Hepatocyte (in vitro differentiated cells): ENCODE results near the gene RERG. TPM values are rescaled to one million over a fixed set of nuclear protein-coding genes. Genes with fewer than 3 reads are reported as not detected.

Experiments used
- DNase-seq: peaks from one replicate; pipeline ENCODE4 v3.0.0-alpha.2; 2016; ENCODE audit warnings: low spot score
- H2AFZ ChIP-seq: fragments of 200-600 bp; sonication (generic); 2 replicates; pipeline ENCODE4 v1.6.0; 2016; ENCODE audit warnings: antibody characterized with exemption, mild to moderate bottlenecking
- H3K27ac ChIP-seq: fragments of 200-600 bp; sonication (generic); 2 replicates; pipeline ENCODE4 v1.5.1; 2016; ENCODE audit warnings: mild to moderate bottlenecking
- H3K27me3 ChIP-seq: fragments of 200-600 bp; sonication (generic); 2 replicates; pipeline ENCODE4 v1.6.1; 2016
- H3K36me3 ChIP-seq: fragments of 200-600 bp; sonication (generic); replicated peaks from 2 replicates; pipeline ENCODE4 v1.5.1; 2016; ENCODE audit warnings: low read depth; ENCODE audit not compliant: insufficient read depth
- H3K4me1 ChIP-seq: fragments of 200-600 bp; sonication (generic); 2 replicates; pipeline ENCODE4 v1.5.1; 2016; ENCODE audit warnings: mild to moderate bottlenecking, moderate library complexity; ENCODE audit not compliant: insufficient read depth
- H3K4me2 ChIP-seq: fragments of 200-600 bp; sonication (generic); 2 replicates; pipeline ENCODE4 v1.6.0; 2016
- H3K4me3 ChIP-seq: fragments of 200-600 bp; sonication (generic); 2 replicates; pipeline ENCODE4 v1.5.1; 2016; ENCODE audit warnings: mild to moderate bottlenecking
- H3K79me2 ChIP-seq: fragments of 200-600 bp; sonication (generic); 2 replicates; pipeline ENCODE4 v1.6.0; 2017; ENCODE audit warnings: mild to moderate bottlenecking
- H3K9me2 ChIP-seq: fragments of 200-600 bp; sonication (generic); replicated peaks from 2 replicates; pipeline ENCODE4 v1.6.0; 2017; ENCODE audit warnings: mild to moderate bottlenecking; ENCODE audit not compliant: insufficient read depth
- H3K9me3 ChIP-seq: fragments of 200-600 bp; sonication (generic); 2 replicates; pipeline ENCODE4 v1.5.1; 2016; ENCODE audit warnings: low read depth, mild to moderate bottlenecking
- H4K20me1 ChIP-seq: fragments of 200-600 bp; sonication (generic); 2 replicates; pipeline ENCODE4 v1.6.0; 2016; ENCODE audit warnings: mild to moderate bottlenecking; ENCODE audit not compliant: insufficient read depth, poor library complexity, severe bottlenecking
- CTCF ChIP-seq: fragments of 200-600 bp; sonication (generic); IDR thresholded peaks from 2 replicates; pipeline ENCODE4 v1.5.1; 2016; ENCODE audit warnings: antibody characterized with exemption, mild to moderate bottlenecking; ENCODE audit not compliant: poor library complexity
- EZH2 ChIP-seq: fragments of 200-600 bp; sonication (generic); IDR thresholded peaks from 2 replicates; pipeline ENCODE4 v1.6.1; 2016; ENCODE audit warnings: antibody characterized with exemption, mild to moderate bottlenecking, borderline replicate concordance
- EZH2phosphoT487 ChIP-seq: fragments of 200-600 bp; sonication (generic); IDR thresholded peaks from one replicate; pipeline ENCODE4 v1.6.1; 2018; ENCODE audit warnings: antibody characterized with exemption, mild to moderate bottlenecking, low read depth, moderate library complexity; ENCODE audit not compliant: unreplicated experiment, severe bottlenecking
- WGBS: methylation state at CpG from one replicate; pipeline ENCODE4 v1.1.6; 2016; ENCODE audit warnings: low lambda C conversion rate; ENCODE audit errors: missing lambda C conversion rate; 5-methylcytosine and 5-hydroxymethylcytosine counted together
- polyA plus RNA-seq: library from polyadenylated mRNA; unstranded; fragments of >200 nt; fragmentation: Nextera tagmentation; extraction: Ambion mirVana; gene quantifications from 2 replicates; pipeline ENCODE4 v1.2.1, GENCODE V29; 2016
- total RNA-seq: library from RNA; depleted of rRNA; stranded (reverse); fragments of >200 nt; gene quantifications from 2 replicates; pipeline ENCODE4 v1.2.3, GENCODE V29; 2014

RERG gene
- total and polyA plus RNA-seq, 2 experiments from 2014 or later, result 1.3 to 7.9 TPM

DNA sequence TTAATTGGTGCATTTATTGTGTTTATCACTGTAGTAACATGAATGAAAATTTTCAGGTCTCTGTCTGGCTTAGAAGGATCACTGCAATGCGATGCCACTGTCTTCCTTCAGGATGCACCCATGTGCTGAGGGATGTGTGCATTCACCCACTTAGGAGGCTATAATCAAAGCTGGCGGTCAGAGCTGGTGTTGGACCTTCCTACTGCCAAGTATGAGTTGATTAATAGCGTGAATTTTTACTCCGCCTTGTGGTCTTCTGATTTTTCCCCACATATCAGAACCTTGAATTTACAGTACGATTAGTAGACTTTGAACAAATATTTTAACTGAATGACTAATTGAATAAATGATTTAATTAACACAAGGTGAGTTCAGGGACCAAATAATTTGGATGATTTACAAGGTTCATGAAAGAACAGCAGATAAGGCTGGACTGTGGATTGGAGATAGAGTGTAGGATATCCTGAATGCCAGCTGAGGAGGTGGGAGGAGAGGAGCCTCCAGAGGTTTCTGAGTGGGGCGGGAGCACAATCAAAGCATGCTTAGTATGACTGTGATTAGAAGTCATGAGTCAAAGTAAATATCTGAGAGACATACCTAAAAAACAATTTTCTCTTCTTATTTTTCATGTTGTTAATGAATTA, 50.1 kb downstream of the RERG start:
- Histone ChIP-seq H3K4me2 (no peak overlapping the region), H3K36me3 (no peaks in the 10 kb centered on the region), H2AFZ (no peak overlapping the region), H4K20me1 (no peaks in the 10 kb centered on the region), H3K27me3 (no peaks in the 10 kb centered on the region), H3K79me2 (no peaks in the 10 kb centered on the region), H3K4me3 (no peak overlapping the region), H3K9me3 (no peaks in the 10 kb centered on the region), H3K27ac (no peak overlapping the region), H3K9me2 (no peaks in the 10 kb centered on the region), H3K4me1 (no peaks in the 10 kb centered on the region)
- DNase-seq, result no peak
- TF ChIP-seq CTCF (no peak), EZH2 (no peak), EZH2phosphoT487 (no peak)
- 79% methylated on average over 6 of the region's 6 CpGs for WGBS

DNA sequence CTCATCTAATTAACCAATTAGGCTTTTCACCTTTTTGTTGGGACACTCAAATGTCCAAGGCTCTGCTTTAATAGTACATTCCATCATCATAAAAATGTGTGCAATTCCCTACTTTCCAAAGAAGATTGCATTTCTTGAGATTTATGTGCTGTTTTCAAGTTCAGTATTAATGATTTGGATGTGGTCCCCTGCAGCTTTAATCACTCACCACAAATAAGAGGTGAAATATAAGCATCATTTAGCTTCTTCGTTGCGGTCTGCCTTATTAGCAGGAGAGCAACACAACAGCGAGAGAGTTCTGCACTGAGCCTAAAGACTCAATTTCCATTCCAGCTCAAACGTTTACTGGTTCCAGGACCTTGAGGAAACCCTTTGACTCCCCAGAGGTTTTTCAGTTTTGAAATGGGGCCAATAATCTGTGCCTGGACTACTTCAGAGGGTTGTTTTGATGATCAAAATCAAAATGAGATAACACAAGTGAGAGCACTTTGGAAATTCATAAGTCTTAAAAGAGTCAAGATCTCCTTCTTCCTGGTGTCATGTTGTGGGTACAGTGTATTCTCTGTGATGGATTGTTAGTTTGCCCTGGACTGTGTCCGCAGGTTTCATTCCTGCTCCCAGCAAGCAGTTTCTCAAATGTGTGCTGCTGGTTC, 53.1 kb downstream of the RERG start:
- no peak for DNase-seq
- H3K9me3 ChIP-seq, result no peaks in the 10 kb centered on the region
- H3K79me2 ChIP-seq, result no peaks in the 10 kb centered on the region
- no peaks in the 10 kb centered on the region for H3K36me3 ChIP-seq
- H2AFZ ChIP-seq, result no peak overlapping the region
- H3K27me3 ChIP-seq, result no peaks in the 10 kb centered on the region
- TF ChIP-seq EZH2phosphoT487 (no peak), EZH2 (no peak), CTCF (no peak)
- H3K4me3 ChIP-seq, result no peak overlapping the region
- no peaks in the 10 kb centered on the region for H4K20me1 ChIP-seq
- H3K9me2 ChIP-seq, result no peaks in the 10 kb centered on the region
- H3K27ac ChIP-seq, result no peak overlapping the region
- H3K4me1 ChIP-seq, result peaks cover 3% of the 10 kb centered on the region
- H3K4me2 ChIP-seq, result no peak overlapping the region
- WGBS, result 76% methylated on average over 5 of the region's 5 CpGs

DNA sequence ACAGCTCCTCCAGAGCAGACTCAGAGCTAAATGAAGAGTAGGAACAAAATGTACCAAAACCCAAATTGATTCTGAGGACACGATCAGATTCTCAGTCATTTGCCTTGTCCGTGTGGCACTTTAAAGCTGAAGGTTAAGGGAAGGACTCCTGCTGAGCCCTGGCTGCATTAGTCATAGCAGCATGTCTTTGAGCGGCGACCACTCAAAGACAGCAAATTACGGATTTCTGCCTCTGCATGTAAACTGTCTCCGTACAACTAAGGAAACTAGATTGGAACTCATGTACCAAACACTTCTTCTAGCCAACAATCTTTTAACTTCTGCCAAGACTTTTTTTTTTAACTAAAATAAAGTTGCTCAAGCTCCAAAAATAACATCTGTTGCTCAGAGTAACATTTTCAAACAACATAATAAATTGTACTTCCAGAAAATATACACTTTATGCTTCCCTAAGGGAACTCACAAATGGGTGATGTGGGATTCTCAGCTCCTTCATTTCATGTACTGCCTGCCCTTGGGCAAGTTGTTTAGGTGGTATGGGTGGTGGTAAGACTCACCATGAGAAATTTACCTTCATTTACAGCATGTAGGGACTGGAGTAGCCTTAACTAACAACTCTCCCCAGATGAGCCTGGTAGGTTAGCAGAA, 56.1 kb downstream of the RERG start:
- Histone ChIP-seq H3K4me2 (no peak overlapping the region), H3K4me1 (peaks cover 3% of the 10 kb centered on the region), H4K20me1 (no peaks in the 10 kb centered on the region), H3K27ac (peak overlapping the region; percentile 8), H3K9me3 (no peaks in the 10 kb centered on the region), H3K79me2 (no peaks in the 10 kb centered on the region), H3K4me3 (no peak overlapping the region), H2AFZ (no peak overlapping the region), H3K9me2 (no peaks in the 10 kb centered on the region), H3K36me3 (no peaks in the 10 kb centered on the region), H3K27me3 (no peaks in the 10 kb centered on the region)
- DNase-seq, result no peak
- 40% methylated on average over 6 of the region's 6 CpGs for WGBS
- TF ChIP-seq CTCF, result no peak
- TF ChIP-seq EZH2, result no peak
- no peak for TF ChIP-seq EZH2phosphoT487
